ENCODE measurements around the gene PAXIP1. TPM values are rescaled to one million over a fixed set of nuclear protein-coding genes. Genes with fewer than 3 reads are reported as not detected.
"Not testable (repeated sequence)": the region's sequence is repeated elsewhere in the genome, so short reads cannot be mapped to it uniquely, and the experiment has no call there.

Gene PAXIP1
- 10 to 100 TPM; 11.2 to 20.4 TPM for total RNA-seq

DNA sequence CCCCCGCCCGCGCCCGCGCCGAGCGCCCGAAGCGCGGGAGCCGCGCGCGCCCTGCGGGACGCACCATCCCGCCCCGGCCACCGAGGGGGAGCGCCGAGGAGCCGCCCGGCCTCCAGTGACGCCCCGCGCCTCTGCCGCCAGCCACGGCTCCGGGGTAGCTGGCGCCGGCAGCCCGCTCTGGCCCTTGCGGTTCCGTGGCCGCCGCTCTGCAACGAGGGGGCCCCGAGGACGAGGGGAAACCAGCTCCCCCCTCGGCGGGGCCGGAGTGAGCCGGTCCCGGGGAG is at the start of gene PAXIP1:
PAXIP1 (minus strand) TSS at position 33 of the 284 bp plus-strand sequence. CDS start 195 bp downstream, outside the sequence.
- no peak for DNase-seq
- Histone ChIP-seq H3K36me3 (no peaks in the 10 kb centered on the region), H3K27me3 (no peaks in the 10 kb centered on the region), H3K27ac (peak within 1 kb of the TSS; percentile 69), H3K4me1 (no peaks in the 10 kb centered on the region), H3K9me3 (no peaks in the 10 kb centered on the region), H3K9ac (ENCODE audit: low read depth in 2 of 2, low read length in 2 of 2) (peak within 1 kb of the TSS; percentile 84 to 100), H3K4me3 (peak within 1 kb of the TSS; percentile 79)
- intact Hi-C loops (cut with DNase I): loop anchor here (5.0 to 10.0 kb wide), 2 partner anchors 76 to 342 kb away; no protein-coding TSS in a partner anchor
- TF ChIP-seq, protein P1, sequence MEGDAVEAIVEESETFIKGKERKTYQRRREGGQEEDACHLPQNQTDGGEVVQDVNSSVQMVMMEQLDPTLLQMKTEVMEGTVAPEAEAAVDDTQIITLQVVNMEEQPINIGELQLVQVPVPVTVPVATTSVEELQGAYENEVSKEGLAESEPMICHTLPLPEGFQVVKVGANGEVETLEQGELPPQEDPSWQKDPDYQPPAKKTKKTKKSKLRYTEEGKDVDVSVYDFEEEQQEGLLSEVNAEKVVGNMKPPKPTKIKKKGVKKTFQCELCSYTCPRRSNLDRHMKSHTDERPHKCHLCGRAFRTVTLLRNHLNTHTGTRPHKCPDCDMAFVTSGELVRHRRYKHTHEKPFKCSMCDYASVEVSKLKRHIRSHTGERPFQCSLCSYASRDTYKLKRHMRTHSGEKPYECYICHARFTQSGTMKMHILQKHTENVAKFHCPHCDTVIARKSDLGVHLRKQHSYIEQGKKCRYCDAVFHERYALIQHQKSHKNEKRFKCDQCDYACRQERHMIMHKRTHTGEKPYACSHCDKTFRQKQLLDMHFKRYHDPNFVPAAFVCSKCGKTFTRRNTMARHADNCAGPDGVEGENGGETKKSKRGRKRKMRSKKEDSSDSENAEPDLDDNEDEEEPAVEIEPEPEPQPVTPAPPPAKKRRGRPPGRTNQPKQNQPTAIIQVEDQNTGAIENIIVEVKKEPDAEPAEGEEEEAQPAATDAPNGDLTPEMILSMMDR (IDR thresholded peaks at IDR 0.05): no peak

DNA sequence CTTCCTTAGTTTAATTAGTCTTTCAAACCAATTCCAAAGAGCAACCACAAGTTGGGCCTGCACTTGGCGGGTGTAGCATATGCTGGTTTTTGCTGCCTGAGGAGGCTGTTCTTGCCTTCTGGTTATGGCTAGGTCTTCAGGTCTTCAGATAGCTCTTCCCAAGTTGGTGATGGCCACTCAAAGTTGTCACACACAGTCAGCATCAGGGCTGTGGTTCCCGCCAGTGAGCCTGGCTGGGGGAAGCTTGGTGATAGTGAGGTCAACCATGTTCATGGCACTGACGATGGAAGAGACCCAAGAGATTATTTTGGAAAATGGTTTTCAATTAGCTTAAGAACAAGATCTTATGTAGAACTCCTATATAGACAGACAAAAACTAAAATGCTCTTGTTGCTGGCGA is 48.4 kb upstream of the PAXIP1 start:
- H3K9me3 ChIP-seq: no peaks in the 10 kb centered on the region
- H3K9ac ChIP-seq (ENCODE audit: low read depth in 2 of 2, low read length in 2 of 2): no peak overlapping the region
- H3K27me3 ChIP-seq: no peaks in the 10 kb centered on the region
- TF ChIP-seq, protein P1 (IDR thresholded peaks at IDR 0.05): no peak
- H3K4me3 ChIP-seq: no peak overlapping the region
- DNase-seq: no peak
- intact Hi-C loops (cut with DNase I): no loop called here
- no peaks in the 10 kb centered on the region for H3K36me3 ChIP-seq
- H3K4me1 ChIP-seq: no peaks in the 10 kb centered on the region
- H3K27ac ChIP-seq: no peak overlapping the region

DNA sequence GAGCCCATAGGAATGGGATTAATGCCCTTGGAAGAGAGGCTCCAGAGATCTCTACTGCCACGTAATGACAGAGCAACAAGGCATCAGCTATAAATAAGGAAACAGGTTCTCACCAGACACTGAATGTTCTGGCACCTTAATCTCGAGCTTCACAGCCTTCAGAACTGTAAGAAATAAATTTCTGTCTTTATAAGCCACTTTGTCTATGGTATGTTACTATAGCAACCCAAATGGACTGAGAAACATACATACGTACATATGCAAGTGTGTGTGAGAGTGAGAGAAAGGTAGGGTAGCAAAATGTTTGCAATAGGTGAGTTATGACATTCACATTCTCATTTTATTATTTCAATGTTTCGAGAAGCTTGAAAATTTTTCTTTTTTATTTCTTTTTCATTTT is 45.1 kb upstream of the PAXIP1 start:
- H3K4me1 ChIP-seq: no peaks in the 10 kb centered on the region
- no peak overlapping the region for H3K4me3 ChIP-seq
- no peak overlapping the region for H3K27ac ChIP-seq
- H3K9me3 ChIP-seq: no peaks in the 10 kb centered on the region
- H3K27me3 ChIP-seq: no peaks in the 10 kb centered on the region
- intact Hi-C loops (cut with DNase I): no loop called here
- no peak overlapping the region for H3K9ac ChIP-seq (ENCODE audit: low read depth in 2 of 2, low read length in 2 of 2)
- no peaks in the 10 kb centered on the region for H3K36me3 ChIP-seq
- no peak for DNase-seq
- TF ChIP-seq, protein P1 (IDR thresholded peaks at IDR 0.05): no peak

GRCh38 chr7:155043756-155044155 is 40.8 kb upstream of the PAXIP1 start:
- no peak for DNase-seq
- intact Hi-C loops (cut with DNase I): no loop called here
- Histone ChIP-seq H3K27me3 (no peaks in the 10 kb centered on the region), H3K36me3 (no peaks in the 10 kb centered on the region), H3K4me1 (no peaks in the 10 kb centered on the region), H3K4me3 (no peak overlapping the region), H3K9me3 (no peaks in the 10 kb centered on the region), H3K27ac (no peak overlapping the region), H3K9ac (ENCODE audit: low read depth in 2 of 2, low read length in 2 of 2) (no peak overlapping the region)
- TF ChIP-seq, protein P1 (IDR thresholded peaks at IDR 0.05): no peak

- no peak overlapping the region for H3K9ac ChIP-seq (ENCODE audit: low read depth in 2 of 2, low read length in 2 of 2)
- intact Hi-C loops (cut with DNase I): no loop called here
- H3K4me1 ChIP-seq: no peaks in the 10 kb centered on the region
- no peaks in the 10 kb centered on the region for H3K9me3 ChIP-seq
- no peak overlapping the region for H3K27ac ChIP-seq
- TF ChIP-seq, protein P1 (IDR thresholded peaks at IDR 0.05): no peak
- no peak overlapping the region for H3K4me3 ChIP-seq
- H3K27me3 ChIP-seq: no peaks in the 10 kb centered on the region
- no peak for DNase-seq
- no peaks in the 10 kb centered on the region for H3K36me3 ChIP-seq
Measured at GRCh38 chr7:155038335-155038734, 35.4 kb upstream of the PAXIP1 start.

- intact Hi-C loops (cut with DNase I); H3K9ac ChIP-seq (ENCODE audit: low read depth in 2 of 2, low read length in 2 of 2): not testable (repeated sequence)
Measured at GRCh38 chr7:155034495-155034894, 31.6 kb upstream of the PAXIP1 start.

More at GRCh38 chr7:155034495-155034894, 31.6 kb upstream of the PAXIP1 start:
- not testable (repeated sequence) for H3K27ac ChIP-seq, DNase-seq, H3K36me3 ChIP-seq, H3K27me3 ChIP-seq, H3K9me3 ChIP-seq, H3K4me3 ChIP-seq, H3K4me1 ChIP-seq

Data from colonic mucosa (tissue), 4 donors.